ENCODE data around the gene CCDC78. TPM values are rescaled to one million over a fixed set of nuclear protein-coding genes. Genes with fewer than 3 reads are reported as not detected.

The CCDC78 gene
- 0.34 and 0.65 TPM in 2 replicates for total RNA-seq

GRCh38 chr16:726438-727290 is at the start of gene CCDC78, which contains the start of gene HAGHL:
Gene CCDC78 (minus strand): TSS chr16:726443. CDS start chr16:726367, 76 bp downstream.
Gene HAGHL (plus strand): TSS chr16:727106. CDS start chr16:727510, 404 bp downstream.
- DNase-seq, result no peak

- DNase-seq, result no peak
These were observed 49.1 kb upstream of the CCDC78 start for GRCh38 chr16:775236-775796.

- no peak for DNase-seq
These were observed 48.1 kb upstream of the CCDC78 start for GRCh38 chr16:774086-775001.

GRCh38 chr16:772959-773358 is 46.7 kb upstream of the CCDC78 start:
- DNase-seq, result no peak

GRCh38 chr16:770411-770810 is 44.2 kb upstream of the CCDC78 start:
- no peak for DNase-seq

GRCh38 chr16:769934-770333 is 43.7 kb upstream of the CCDC78 start:
- no peak for DNase-seq

GRCh38 chr16:769184-769784 is 43.0 kb upstream of the CCDC78 start:
- no peak for DNase-seq

GRCh38 chr16:768428-768827 is 42.2 kb upstream of the CCDC78 start:
- no peak for DNase-seq

- DNase-seq, result no peak
These were observed 41.5 kb upstream of the CCDC78 start for GRCh38 chr16:767743-768235.

GRCh38 chr16:766820-767640 is 40.8 kb upstream of the CCDC78 start:
- no peak for DNase-seq

- no peak for DNase-seq
These were observed 40.0 kb upstream of the CCDC78 start for GRCh38 chr16:766008-766819.

- no peak for DNase-seq
These were observed 39.2 kb upstream of the CCDC78 start for GRCh38 chr16:765488-765865.

GRCh38 chr16:764848-765487 is 38.7 kb upstream of the CCDC78 start:
- DNase-seq, result no peak

- DNase-seq, result no peak
These were observed 38.0 kb upstream of the CCDC78 start for GRCh38 chr16:764184-764750.

GRCh38 chr16:763369-764183 is 37.3 kb upstream of the CCDC78 start:
- no peak for DNase-seq

GRCh38 chr16:762595-763268 is 36.5 kb upstream of the CCDC78 start:
- DNase-seq, result no peak

- DNase-seq, result no peak
These were observed 35.6 kb upstream of the CCDC78 start for GRCh38 chr16:761625-762513.
